ENCODE data around the gene TTC21B.

GRCh38 chr2:165959371-165959770, 5.8 kb upstream of the TTC21B start:
- no peak for TF ChIP-seq POLR2A (IDR thresholded peaks at IDR 0.05; ENCODE audit: low read depth, low read length)
- TF ChIP-seq POLR2AphosphoS5 (IDR thresholded peaks at IDR 0.05; ENCODE audit: low read depth, low read length), result no peak

Data from GM12891 (cell line).